GM23338 (cell line): Measurements from ENCODE around the gene CTNNA3. TPM values are rescaled to one million over a fixed set of nuclear protein-coding genes. Genes with fewer than 3 reads are reported as not detected.

Source experiments
- ATAC-seq: fragments of 200-7000 bp; cut with Tn5 transposase; 3 replicates; pipeline ENCODE4 v1.9.1; 2020
- DNase-seq: peaks from one replicate; pipeline ENCODE4 v3.0.0-alpha.2; 2015; ENCODE audit warnings: low spot score
- H2AFZ ChIP-seq: fragments of 200-600 bp; sonication (generic); 2 replicates; pipeline ENCODE4 v1.8.0; 2016; ENCODE audit warnings: antibody characterized with exemption, mild to moderate bottlenecking, moderate library complexity
- H3F3A ChIP-seq: fragments of 200-600 bp; sonication (generic); replicated peaks from 2 replicates; pipeline ENCODE4 v1.8.0; 2017; ENCODE audit warnings: antibody characterized with exemption, mixed run types, low read depth
- H3K27ac ChIP-seq: fragments of 200-600 bp; sonication (generic); 2 replicates; pipeline ENCODE4 v1.6.1; 2016; ENCODE audit warnings: low read depth
- H3K27me3 ChIP-seq: fragments of 200-600 bp; sonication (generic); 2 replicates; pipeline ENCODE4 v1.8.0; 2016; ENCODE audit warnings: mild to moderate bottlenecking, mixed run types, moderate library complexity; ENCODE audit not compliant: insufficient read depth
- H3K36me3 ChIP-seq: fragments of 200-600 bp; sonication (generic); 2 replicates; pipeline ENCODE4 v1.8.0; 2016; ENCODE audit warnings: mild to moderate bottlenecking; ENCODE audit not compliant: insufficient read depth
- H3K4me1 ChIP-seq: fragments of 200-600 bp; sonication (generic); 2 replicates; pipeline ENCODE4 v1.8.0; 2016; ENCODE audit warnings: mild to moderate bottlenecking, moderate library complexity; ENCODE audit not compliant: insufficient read depth
- H3K4me2 ChIP-seq: fragments of 200-600 bp; sonication (generic); 2 replicates; pipeline ENCODE4 v1.7.1; 2017; ENCODE audit warnings: mixed run types
- H3K4me3 ChIP-seq: fragments of 200-600 bp; sonication (generic); 2 replicates; pipeline ENCODE4 v1.6.1; 2016; ENCODE audit warnings: mixed run types
- H3K79me2 ChIP-seq: fragments of 200-600 bp; sonication (generic); replicated peaks from 2 replicates; pipeline ENCODE4 v1.8.0; 2017; ENCODE audit warnings: mild to moderate bottlenecking; ENCODE audit not compliant: insufficient read depth
- H3K9me2 ChIP-seq: fragments of 200-600 bp; sonication (generic); 2 replicates; pipeline ENCODE4 v1.8.0; 2017; ENCODE audit not compliant: insufficient read depth
- H4K20me1 ChIP-seq: fragments of 200-600 bp; sonication (generic); replicated peaks from 2 replicates; pipeline ENCODE4 v1.8.0; 2017; ENCODE audit warnings: mild to moderate bottlenecking; ENCODE audit not compliant: insufficient read depth
- H3K27ac Mint-ChIP-seq: 2 replicates; pipeline ENCODE4 v1.8.0; 2020; ENCODE audit warnings: inconsistent platforms, mild to moderate bottlenecking, moderate library complexity, mixed read lengths
- H3K27me3 Mint-ChIP-seq: 3 replicates; pipeline ENCODE4 v1.8.0; 2022; ENCODE audit warnings: low read depth, mild to moderate bottlenecking, moderate library complexity, mixed read lengths, inconsistent platforms; ENCODE audit not compliant: insufficient read depth, poor library complexity
- H3K36me3 Mint-ChIP-seq: 3 replicates; pipeline ENCODE4 v1.8.0; 2021; ENCODE audit warnings: low read depth, mild to moderate bottlenecking, inconsistent platforms, moderate library complexity, mixed read lengths
- H3K4me1 Mint-ChIP-seq: 3 replicates; pipeline ENCODE4 v1.8.0; 2020; ENCODE audit warnings: mild to moderate bottlenecking, inconsistent platforms, mixed read lengths
- H3K4me3 Mint-ChIP-seq: 3 replicates; pipeline ENCODE4 v1.8.0; 2021; ENCODE audit warnings: moderate library complexity, mild to moderate bottlenecking, inconsistent platforms, mixed read lengths
- H3K9me3 Mint-ChIP-seq: 3 replicates; pipeline ENCODE4 v1.8.0; 2020; ENCODE audit warnings: moderate library complexity, mild to moderate bottlenecking, inconsistent platforms, mixed read lengths
- CREB1 ChIP-seq: fragments of 250-450 bp; sonication (Bioruptor Pico); IDR thresholded peaks from 2 replicates; pipeline ENCODE4 v1.5.0; 2020; ENCODE audit warnings: low read depth, mild to moderate bottlenecking, moderate library complexity
- EZH2 ChIP-seq: fragments of 200-600 bp; sonication (generic); IDR thresholded peaks from one replicate; pipeline ENCODE4 v1.8.0; 2017; ENCODE audit warnings: antibody characterized with exemption, mild to moderate bottlenecking, low read depth; ENCODE audit not compliant: unreplicated experiment
- JUNB ChIP-seq: IDR thresholded peaks from one replicate; pipeline ENCODE4 v1.6.1; 2016; ENCODE audit warnings: antibody characterized with exemption; ENCODE audit not compliant: unreplicated experiment
- NANOG ChIP-seq: IDR thresholded peaks from 2 replicates; pipeline ENCODE4 v1.6.1; 2016; ENCODE audit warnings: antibody characterized with exemption, borderline replicate concordance
- POLR2AphosphoS5 ChIP-seq: IDR thresholded peaks from 2 replicates; pipeline ENCODE4 v1.6.1; 2016; ENCODE audit warnings: antibody characterized with exemption, low read depth
- STAT1 ChIP-seq: IDR thresholded peaks from one replicate; pipeline ENCODE4 v1.6.1; 2016; ENCODE audit warnings: antibody characterized with exemption; ENCODE audit not compliant: unreplicated experiment
- ZNF114 ChIP-seq: fragments of 250-450 bp; sonication (Bioruptor Pico); IDR thresholded peaks from 2 replicates; pipeline ENCODE4 v1.5.0; 2020; ENCODE audit warnings: mild to moderate bottlenecking, moderate library complexity
- ZNF331 ChIP-seq: fragments of 250-450 bp; sonication (Bioruptor Pico); IDR thresholded peaks from 2 replicates; pipeline ENCODE4 v1.5.0; 2020; ENCODE audit warnings: low read depth, mild to moderate bottlenecking, moderate library complexity
- polyA plus RNA-seq: library from polyadenylated mRNA; unstranded; fragments of >200 nt; fragmentation: Nextera tagmentation; extraction: Ambion mirVana; gene quantifications from 2 replicates; pipeline ENCODE4 v1.2.1, GENCODE V29; 2016
- total RNA-seq: library from RNA; depleted of rRNA; stranded (reverse); fragments of >200 nt; shearing (Covaris generic); gene quantifications from 2 replicates; pipeline ENCODE4 v1.2.3, GENCODE V29; 2014
- TF ChIP-seq, protein P1 (sequence below), 2 experiments: fragments of 200-600 bp in 1 of 2; sonication (generic) in 1 of 2; conservative IDR thresholded peaks; 2 replicates each; pipeline versions ENCODE4 v1.5.1 to v1.6.1; 2016 to 2017; ENCODE audit warnings: antibody characterized with exemption in 2 of 2, low read depth in 2 of 2, mild to moderate bottlenecking in 2 of 2, moderate library complexity in 1 of 2
- TF ChIP-seq, protein P2 (sequence below): IDR thresholded peaks from one replicate; pipeline ENCODE4 v1.6.1; 2018; ENCODE audit warnings: antibody characterized with exemption; ENCODE audit not compliant: unreplicated experiment

CTNNA3 gene
- total and polyA plus RNA-seq, 2 experiments from 2014 or later, result 0.71 to 3.3 TPM

GRCh38 chr10:66654861-66655260 is 1041.1 kb downstream of the CTNNA3 start:
- peaks cover 2% of the 10 kb centered on the region for H3K27me3 Mint-ChIP-seq
- H3K4me3 ChIP-seq, result no peak overlapping the region

More at GRCh38 chr10:66654861-66655260, 1041.1 kb downstream of the CTNNA3 start:
- Mint-ChIP-seq H3K27ac (no peak overlapping the region), H3K9me3 (peaks cover 40% of the 10 kb centered on the region), H3K4me1 (no peaks in the 10 kb centered on the region), H3K36me3 (peaks cover 32% of the 10 kb centered on the region), H3K4me3 (no peak overlapping the region)
- DNase-seq (no peak), ATAC-seq (no peak)
- no peaks in the 10 kb centered on the region for H3K4me1 ChIP-seq
- TF ChIP-seq EZH2 (no peak), STAT1 (no peak), JUNB (no peak), ZNF114 (no peak), ZNF331 (CRISPR knock-in tag) (no peak), POLR2AphosphoS5 (no peak), CREB1 (CRISPR knock-in tag) (no peak), NANOG (no peak)
- TF ChIP-seq, protein P1, sequence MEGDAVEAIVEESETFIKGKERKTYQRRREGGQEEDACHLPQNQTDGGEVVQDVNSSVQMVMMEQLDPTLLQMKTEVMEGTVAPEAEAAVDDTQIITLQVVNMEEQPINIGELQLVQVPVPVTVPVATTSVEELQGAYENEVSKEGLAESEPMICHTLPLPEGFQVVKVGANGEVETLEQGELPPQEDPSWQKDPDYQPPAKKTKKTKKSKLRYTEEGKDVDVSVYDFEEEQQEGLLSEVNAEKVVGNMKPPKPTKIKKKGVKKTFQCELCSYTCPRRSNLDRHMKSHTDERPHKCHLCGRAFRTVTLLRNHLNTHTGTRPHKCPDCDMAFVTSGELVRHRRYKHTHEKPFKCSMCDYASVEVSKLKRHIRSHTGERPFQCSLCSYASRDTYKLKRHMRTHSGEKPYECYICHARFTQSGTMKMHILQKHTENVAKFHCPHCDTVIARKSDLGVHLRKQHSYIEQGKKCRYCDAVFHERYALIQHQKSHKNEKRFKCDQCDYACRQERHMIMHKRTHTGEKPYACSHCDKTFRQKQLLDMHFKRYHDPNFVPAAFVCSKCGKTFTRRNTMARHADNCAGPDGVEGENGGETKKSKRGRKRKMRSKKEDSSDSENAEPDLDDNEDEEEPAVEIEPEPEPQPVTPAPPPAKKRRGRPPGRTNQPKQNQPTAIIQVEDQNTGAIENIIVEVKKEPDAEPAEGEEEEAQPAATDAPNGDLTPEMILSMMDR (conservative IDR thresholded peaks at IDR 0.05; ENCODE audit: low read depth in 2 of 2), result no peak
- TF ChIP-seq, protein P2, sequence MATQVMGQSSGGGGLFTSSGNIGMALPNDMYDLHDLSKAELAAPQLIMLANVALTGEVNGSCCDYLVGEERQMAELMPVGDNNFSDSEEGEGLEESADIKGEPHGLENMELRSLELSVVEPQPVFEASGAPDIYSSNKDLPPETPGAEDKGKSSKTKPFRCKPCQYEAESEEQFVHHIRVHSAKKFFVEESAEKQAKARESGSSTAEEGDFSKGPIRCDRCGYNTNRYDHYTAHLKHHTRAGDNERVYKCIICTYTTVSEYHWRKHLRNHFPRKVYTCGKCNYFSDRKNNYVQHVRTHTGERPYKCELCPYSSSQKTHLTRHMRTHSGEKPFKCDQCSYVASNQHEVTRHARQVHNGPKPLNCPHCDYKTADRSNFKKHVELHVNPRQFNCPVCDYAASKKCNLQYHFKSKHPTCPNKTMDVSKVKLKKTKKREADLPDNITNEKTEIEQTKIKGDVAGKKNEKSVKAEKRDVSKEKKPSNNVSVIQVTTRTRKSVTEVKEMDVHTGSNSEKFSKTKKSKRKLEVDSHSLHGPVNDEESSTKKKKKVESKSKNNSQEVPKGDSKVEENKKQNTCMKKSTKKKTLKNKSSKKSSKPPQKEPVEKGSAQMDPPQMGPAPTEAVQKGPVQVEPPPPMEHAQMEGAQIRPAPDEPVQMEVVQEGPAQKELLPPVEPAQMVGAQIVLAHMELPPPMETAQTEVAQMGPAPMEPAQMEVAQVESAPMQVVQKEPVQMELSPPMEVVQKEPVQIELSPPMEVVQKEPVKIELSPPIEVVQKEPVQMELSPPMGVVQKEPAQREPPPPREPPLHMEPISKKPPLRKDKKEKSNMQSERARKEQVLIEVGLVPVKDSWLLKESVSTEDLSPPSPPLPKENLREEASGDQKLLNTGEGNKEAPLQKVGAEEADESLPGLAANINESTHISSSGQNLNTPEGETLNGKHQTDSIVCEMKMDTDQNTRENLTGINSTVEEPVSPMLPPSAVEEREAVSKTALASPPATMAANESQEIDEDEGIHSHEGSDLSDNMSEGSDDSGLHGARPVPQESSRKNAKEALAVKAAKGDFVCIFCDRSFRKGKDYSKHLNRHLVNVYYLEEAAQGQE, result no peak
- H4K20me1 ChIP-seq, result no peaks in the 10 kb centered on the region
- H2AFZ ChIP-seq, result no peak overlapping the region
- no peaks in the 10 kb centered on the region for H3F3A ChIP-seq
- H3K79me2 ChIP-seq, result no peaks in the 10 kb centered on the region
- no peaks in the 10 kb centered on the region for H3K27me3 ChIP-seq
- H3K36me3 ChIP-seq, result peaks cover 8% of the 10 kb centered on the region; the same call in 1 of the 2 replicates
- no peak overlapping the region for H3K27ac ChIP-seq
- no peak overlapping the region for H3K4me2 ChIP-seq
- peaks cover 10% of the 10 kb centered on the region; the same call in 1 of the 2 replicates for H3K9me2 ChIP-seq
